Occipital lobe (tissue), 2 donors: ENCODE measurements around the gene PRELID3B. TPM values are rescaled to one million over a fixed set of nuclear protein-coding genes. Genes with fewer than 3 reads are reported as not detected.
"Not testable (repeated sequence)": the region's sequence is repeated elsewhere in the genome, so short reads cannot be mapped to it uniquely, and the experiment has no call there.

Source experiments
- DNase-seq: peaks from one replicate; lab custom pipeline; 2025; lab: John Stamatoyannopoulos, UW
- total RNA-seq: library from RNA; depleted of rRNA; stranded (reverse); fragments of >200 nt; gene quantifications from one replicate; pipeline ENCODE4 v1.2.3, GENCODE V29; 2014

Gene PRELID3B
- total RNA-seq, 1 donor from 2014 or later = 61.3 TPM

DNA sequence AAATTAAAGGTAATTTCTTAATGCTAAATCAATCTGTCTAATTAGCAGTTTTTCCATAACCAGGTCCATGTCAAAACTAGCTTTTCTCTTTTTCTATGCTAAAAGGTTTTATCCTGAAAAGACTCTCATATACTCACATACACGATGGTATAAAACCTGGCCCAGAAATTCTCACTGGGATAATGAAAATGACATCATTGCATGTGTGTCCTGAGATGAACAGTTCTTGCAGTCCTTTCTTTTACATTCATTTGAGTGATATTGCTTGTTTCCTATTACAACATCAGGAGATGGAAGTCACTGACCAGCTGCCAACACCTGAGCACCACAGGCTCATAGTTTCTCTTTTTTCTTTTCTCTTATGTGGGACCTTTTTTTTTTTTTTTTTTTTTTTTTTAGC lies 7.9 kb upstream of the PRELID3B start:
- DNase-seq = no peak

DNA sequence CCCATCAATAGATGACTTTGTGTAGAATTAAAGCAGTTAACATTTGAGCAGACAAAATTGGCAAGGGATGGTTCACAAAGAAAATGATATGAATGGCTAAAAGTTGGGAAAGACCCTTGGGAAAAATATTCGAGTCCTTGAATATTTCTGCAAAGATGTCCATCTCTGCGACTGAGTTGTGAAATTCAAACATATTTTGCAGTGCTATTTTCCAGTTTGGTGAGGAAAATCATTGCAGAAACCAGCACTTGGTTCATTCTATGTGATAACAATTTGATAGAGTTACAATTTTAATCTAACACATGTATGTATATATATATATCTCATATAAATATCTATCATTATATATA lies 6.1 kb upstream of the PRELID3B start:
- no peak for DNase-seq

GRCh38 chr20:59047938-59048680 lies 5.5 kb upstream of the PRELID3B start:
- no peak for DNase-seq

DNA sequence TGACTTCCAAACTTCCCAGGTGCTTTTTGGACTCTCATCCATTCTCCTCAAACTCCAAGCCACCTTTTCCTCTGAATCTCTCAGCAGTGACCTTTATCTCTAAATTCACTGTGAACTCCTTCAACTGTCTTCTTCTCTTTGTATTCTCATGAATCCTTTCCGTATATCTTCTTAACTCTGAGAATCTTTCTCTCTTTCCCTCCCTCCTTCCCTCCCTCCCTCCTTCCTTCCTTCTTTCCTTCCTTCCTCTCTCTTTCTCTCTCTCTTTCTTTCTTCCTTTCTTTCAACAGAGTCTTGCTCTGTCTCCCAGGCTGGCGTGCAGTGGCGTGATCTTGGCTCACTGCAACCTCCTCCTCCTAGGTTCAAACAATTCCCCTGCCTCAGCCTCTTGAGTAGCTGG lies 4.3 kb upstream of the PRELID3B start:
- DNase-seq = no peak

GRCh38 chr20:59044796-59045195 lies 2.2 kb upstream of the PRELID3B start:
- DNase-seq = no peak

DNA sequence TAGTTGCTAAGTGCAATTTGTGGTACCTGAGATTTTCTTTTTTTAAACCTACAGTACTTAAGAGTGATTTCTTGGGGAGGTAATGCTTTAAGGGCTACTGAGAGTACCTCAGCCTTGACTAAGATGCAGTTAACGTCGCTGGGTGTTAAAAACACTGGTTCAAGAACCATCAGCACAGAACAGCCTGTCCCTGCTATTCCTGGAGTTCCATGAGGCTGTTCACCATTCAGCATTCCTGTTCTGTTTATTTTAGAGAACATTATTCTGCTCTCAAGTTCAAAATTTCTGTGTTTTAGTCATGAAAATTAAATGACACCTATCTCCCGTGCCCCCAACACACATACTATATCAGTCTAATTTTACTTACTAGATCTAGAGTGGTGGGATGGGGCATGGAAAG lies 1.7 kb upstream of the PRELID3B start:
- DNase-seq = no peak

DNA sequence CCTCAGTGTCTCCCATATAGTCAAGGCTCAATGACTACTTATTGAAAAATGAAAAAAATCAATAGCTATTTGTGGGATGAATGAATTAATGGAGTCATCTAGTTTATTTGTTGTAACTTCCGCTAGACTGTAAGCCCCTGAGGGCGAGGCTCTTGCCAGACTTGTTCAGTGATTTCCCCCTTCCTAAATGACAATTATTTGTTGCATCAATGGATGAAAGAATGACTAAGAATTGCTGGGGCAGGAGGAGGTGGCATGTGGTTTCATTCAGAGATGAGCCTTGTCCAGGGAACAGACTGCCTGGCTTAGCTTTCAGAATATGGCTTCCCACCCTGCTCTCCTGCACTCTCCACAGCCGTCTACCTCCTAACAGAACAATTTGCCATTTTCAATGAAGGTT lies 1.1 kb upstream of the PRELID3B start:
- DNase-seq = no peak

DNA sequence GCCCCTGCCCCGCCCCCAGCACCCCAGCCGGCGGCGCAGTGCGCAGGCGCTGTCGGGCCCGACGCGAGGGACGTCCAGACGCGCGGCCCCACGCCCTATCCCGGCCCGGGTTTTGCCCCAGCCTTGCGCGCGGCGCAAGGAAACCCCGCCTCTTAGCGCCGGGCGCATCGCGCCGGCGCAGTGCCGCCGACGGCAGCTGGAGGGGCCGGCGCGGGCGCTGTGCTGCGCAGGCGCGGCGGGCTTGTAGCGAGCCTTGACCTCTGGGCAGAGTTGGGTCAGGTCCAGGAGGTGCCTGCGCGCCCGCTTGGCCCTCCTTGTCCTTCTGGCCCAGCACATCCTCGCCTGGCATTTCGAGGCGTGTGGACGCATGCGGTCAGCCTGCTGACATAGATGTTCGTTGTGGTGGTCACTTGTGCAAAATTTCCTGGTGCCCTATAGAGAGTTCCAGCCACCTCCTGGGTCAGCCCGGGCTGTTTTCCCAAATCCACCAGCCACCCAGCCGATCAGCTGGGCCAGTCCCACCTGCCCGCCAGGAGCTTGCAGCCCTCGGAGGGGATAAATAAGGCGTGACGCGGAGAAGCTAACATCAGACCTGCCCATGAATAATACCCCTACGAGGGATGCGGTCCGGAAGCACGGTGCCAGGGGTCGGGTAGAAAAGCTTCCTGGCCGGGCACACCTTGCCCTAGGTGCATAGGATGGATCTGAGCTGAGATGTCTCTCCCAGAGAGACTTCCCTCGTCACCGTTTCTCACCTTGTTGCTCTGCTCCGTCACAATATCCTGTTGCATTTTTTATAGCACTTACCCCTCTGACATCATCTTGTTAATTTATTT lies 428 bp upstream of the PRELID3B start:
- DNase-seq = peak; percentile 82

DNA sequence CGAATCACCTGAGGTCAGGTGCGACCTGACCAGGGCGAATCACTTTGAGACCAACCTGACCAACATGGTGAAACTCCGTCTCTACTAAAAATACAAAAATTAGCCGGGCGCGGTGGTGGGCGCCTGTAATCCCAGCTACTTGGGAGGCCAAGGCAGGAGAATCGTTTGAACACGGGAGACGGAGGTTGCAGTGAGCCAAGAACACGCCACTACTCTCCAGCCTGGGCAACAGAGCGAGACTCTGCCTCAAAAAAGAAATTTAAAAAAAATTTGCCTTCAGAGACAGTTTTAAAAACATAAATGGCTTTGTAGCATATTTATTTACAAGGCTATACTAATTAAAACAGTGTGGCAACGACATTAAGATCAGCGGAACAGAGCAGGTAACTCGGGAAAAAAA lies 1.1 kb downstream of the PRELID3B start:
- DNase-seq = not testable (repeated sequence)

- no peak for DNase-seq
Observed at GRCh38 chr20:59040667-59041066, 1.9 kb downstream of the PRELID3B start.

GRCh38 chr20:59039233-59039632 lies 3.4 kb downstream of the PRELID3B start:
- no peak for DNase-seq

GRCh38 chr20:59037386-59037785 lies 5.2 kb downstream of the PRELID3B start:
- no peak for DNase-seq

DNA sequence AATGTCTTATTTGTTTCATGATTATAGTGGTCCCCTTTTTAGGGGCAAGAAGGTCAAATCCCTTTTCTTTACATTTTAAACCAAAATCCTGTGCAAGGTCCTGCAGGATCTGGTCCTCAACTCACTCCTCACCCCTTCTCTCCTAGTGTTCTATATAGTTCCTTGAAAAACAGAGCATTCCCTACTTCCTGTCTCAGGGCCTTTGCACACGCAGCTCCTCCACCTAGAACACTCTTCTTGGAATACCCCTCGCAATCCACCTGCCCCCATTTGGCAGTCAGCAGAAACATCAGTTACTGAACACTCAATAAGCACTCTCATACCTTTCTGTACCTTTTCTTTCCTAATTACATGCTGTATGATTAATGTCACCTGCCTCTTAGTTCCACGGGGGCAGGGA lies 7.2 kb downstream of the PRELID3B start:
- DNase-seq = no peak

GRCh38 chr20:59033616-59034165 lies 8.9 kb downstream of the PRELID3B start:
- no peak for DNase-seq

- no peak for DNase-seq
Observed at GRCh38 chr20:59033093-59033492, 9.5 kb downstream of the PRELID3B start.

- DNase-seq = no peak
Observed at GRCh38 chr20:59032713-59033059, 9.9 kb downstream of the PRELID3B start.

GRCh38 chr20:59032023-59032712 lies 10.4 kb downstream of the PRELID3B start, which contains the start of gene ATP5F1E:
Gene ATP5F1E (minus strand): TSS chr20:59032335. CDS start chr20:59032251, 84 bp downstream.
- peak; percentile 94 for DNase-seq

GRCh38 chr20:59031564-59032022 lies 11.0 kb downstream of the PRELID3B start:
- no peak for DNase-seq

DNA sequence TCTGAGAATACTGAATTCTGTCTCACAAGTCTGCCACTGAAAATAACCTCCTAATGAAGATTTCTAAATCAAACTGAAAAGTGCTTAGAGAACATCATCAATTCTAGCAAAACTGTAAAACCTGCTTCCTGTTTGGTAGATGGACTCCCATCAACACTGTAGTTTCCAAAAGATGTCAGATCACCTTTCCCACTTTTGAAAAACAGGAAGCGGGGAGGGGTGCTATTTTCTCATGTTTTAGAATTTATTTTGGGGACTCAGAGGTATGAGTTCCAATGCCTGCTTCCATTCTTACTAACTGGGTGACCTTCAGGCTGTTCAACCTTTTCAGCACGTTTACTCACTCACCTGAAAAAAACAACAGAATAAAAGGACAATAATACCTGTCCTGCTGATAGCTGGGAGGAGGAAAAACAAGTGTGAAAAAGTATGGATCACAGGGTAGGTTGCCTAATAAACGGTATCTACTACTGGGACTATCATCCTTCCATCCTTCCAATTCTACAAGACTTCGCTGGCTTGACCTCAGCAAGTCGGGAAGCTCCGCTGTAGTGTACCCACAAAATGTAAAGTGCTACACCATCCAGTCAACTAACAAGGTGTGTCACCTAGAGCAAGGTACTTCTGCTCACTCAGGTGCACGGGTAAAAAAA lies 11.5 kb downstream of the PRELID3B start:
- DNase-seq = no peak

DNA sequence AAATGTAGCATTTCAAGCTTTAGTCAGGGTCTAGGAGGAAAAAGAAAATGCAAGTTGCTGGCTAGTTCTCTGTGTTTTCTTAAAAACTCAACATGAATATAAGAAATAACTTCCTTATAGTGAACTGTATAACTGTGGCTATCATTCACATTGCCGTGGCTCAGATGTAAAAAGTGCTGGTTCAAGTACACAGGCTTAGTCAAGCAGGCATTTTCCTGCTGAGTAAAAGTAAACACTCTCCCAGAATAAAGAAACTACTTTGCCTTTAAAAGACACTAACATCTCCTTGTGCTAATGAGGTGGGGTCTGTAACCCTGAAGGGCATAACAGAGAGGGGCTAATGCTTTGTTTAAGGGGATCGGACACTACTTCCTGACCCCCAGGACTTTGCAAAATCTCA lies 13.8 kb downstream of the PRELID3B start:
- DNase-seq = no peak

- no peak for DNase-seq
Observed at GRCh38 chr20:59027741-59028320, 14.8 kb downstream of the PRELID3B start.
